A549 (cell line): ENCODE results near the gene HBZ.

Experiments
- GATA3 ChIP-seq: IDR thresholded peaks from 2 replicates; pipeline ENCODE4 v1.6.1; 2012; ENCODE audit warnings: borderline replicate concordance
- POLR2A ChIP-seq: IDR thresholded peaks from 2 replicates; pipeline ENCODE4 v1.6.1; 2012; ENCODE audit warnings: mild to moderate bottlenecking, low read length
- RAD21 ChIP-seq, 2 experiments: fragments of >200 bp in 1 of 2; sonication (Bioruptor Twin) in 1 of 2; formaldehyde crosslinking in 1 of 2; IDR thresholded peaks in 1 of 2; conservative IDR thresholded peaks in 1 of 2; 2 replicates in 1 of 2; 3 replicates in 1 of 2; pipeline ENCODE4 v1.6.1; 2012 to 2018; ENCODE audit warnings: inconsistent platforms in 1 of 2
- TP53 ChIP-seq: fragments of 250-450 bp; sonication (Bioruptor Pico); IDR thresholded peaks from 2 replicates; pipeline ENCODE4 v1.5.0; 2021; ENCODE audit warnings: mild to moderate bottlenecking, moderate library complexity
- TF ChIP-seq, protein P1 (sequence below): fragments of 450-650 bp; IDR thresholded peaks from 2 replicates; pipeline ENCODE4 v1.6.1; 2014; ENCODE audit warnings: antibody characterized with exemption
- TF ChIP-seq, protein P2 (sequence below): fragments of >200 bp; sonication (Bioruptor Twin); formaldehyde crosslinking; IDR thresholded peaks from 3 replicates; pipeline ENCODE4 v1.5.1; 2016
- TF ChIP-seq, protein P3 (sequence below): fragments of 150-350 bp; IDR thresholded peaks from 2 replicates; pipeline ENCODE4 v1.6.1; 2014; ENCODE audit warnings: low read depth, mild to moderate bottlenecking, low read length
- TF ChIP-seq, protein P4 (sequence below): IDR thresholded peaks from 2 replicates; pipeline ENCODE4 v1.6.1; 2012

DNA sequence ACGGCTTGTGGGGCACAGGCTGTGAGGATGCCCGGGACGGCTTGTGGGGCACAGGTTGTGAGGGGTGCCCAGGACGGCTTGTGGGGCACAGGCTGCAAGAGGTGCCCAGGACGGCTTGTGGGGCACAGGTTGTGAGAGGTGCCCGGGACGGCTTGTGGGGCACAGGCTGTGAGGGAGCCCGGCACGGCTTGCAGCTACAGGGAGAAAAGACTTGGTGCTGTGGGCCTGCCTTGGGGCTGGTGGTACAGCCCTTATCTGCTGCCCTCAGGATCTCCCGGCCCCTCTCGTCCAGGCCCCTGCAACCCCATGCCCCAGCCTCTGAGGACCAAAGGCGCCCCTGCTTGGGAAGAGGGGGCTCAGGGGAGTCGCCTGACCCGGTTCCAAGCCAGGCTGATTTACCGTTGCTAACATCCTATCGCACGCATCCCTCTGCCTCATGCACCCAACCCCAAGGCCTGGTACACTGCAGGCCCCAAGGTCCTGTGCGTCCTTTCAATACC, 8.3 kb downstream of the HBZ start:
- TF ChIP-seq, protein P1, sequence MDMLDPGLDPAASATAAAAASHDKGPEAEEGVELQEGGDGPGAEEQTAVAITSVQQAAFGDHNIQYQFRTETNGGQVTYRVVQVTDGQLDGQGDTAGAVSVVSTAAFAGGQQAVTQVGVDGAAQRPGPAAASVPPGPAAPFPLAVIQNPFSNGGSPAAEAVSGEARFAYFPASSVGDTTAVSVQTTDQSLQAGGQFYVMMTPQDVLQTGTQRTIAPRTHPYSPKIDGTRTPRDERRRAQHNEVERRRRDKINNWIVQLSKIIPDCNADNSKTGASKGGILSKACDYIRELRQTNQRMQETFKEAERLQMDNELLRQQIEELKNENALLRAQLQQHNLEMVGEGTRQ: no peak
- TF ChIP-seq RAD21 (conservative IDR thresholded peaks at IDR 0.05 in 1 of 2, IDR thresholded peaks at IDR 0.05 in 1 of 2) (no peak), POLR2A (no peak), GATA3 (no peak), TP53 (CRISPR knock-in tag) (no peak)
- TF ChIP-seq, protein P2, sequence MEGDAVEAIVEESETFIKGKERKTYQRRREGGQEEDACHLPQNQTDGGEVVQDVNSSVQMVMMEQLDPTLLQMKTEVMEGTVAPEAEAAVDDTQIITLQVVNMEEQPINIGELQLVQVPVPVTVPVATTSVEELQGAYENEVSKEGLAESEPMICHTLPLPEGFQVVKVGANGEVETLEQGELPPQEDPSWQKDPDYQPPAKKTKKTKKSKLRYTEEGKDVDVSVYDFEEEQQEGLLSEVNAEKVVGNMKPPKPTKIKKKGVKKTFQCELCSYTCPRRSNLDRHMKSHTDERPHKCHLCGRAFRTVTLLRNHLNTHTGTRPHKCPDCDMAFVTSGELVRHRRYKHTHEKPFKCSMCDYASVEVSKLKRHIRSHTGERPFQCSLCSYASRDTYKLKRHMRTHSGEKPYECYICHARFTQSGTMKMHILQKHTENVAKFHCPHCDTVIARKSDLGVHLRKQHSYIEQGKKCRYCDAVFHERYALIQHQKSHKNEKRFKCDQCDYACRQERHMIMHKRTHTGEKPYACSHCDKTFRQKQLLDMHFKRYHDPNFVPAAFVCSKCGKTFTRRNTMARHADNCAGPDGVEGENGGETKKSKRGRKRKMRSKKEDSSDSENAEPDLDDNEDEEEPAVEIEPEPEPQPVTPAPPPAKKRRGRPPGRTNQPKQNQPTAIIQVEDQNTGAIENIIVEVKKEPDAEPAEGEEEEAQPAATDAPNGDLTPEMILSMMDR: no peak
- TF ChIP-seq, protein P3, sequence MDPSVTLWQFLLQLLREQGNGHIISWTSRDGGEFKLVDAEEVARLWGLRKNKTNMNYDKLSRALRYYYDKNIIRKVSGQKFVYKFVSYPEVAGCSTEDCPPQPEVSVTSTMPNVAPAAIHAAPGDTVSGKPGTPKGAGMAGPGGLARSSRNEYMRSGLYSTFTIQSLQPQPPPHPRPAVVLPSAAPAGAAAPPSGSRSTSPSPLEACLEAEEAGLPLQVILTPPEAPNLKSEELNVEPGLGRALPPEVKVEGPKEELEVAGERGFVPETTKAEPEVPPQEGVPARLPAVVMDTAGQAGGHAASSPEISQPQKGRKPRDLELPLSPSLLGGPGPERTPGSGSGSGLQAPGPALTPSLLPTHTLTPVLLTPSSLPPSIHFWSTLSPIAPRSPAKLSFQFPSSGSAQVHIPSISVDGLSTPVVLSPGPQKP: no peak
- TF ChIP-seq, protein P4, sequence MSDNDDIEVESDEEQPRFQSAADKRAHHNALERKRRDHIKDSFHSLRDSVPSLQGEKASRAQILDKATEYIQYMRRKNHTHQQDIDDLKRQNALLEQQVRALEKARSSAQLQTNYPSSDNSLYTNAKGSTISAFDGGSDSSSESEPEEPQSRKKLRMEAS: no peak
